Measurements from ENCODE around the gene CDH10. TPM values are rescaled to one million over a fixed set of nuclear protein-coding genes. Genes with fewer than 3 reads are reported as not detected.

CDH10 gene
- polyA plus RNA-seq, 3 donors, result not detected

GRCh38 chr5:24616566-24616965 is 28.2 kb downstream of the CDH10 start:
- H3K27me3 ChIP-seq (ENCODE audit: control insufficient read depth in 2 of 2, insufficient read depth in 2 of 2, low read length in 2 of 2), result no peaks in the 10 kb centered on the region
- H3K9me3 ChIP-seq (replicated peaks in 1 of 2; ENCODE audit: control insufficient read depth in 1 of 2, insufficient read depth in 1 of 2, low read length in 2 of 2), result no peaks in the 10 kb centered on the region
- no peak overlapping the region for H2AFZ ChIP-seq (ENCODE audit: insufficient read depth, low read depth, low read length, poor library complexity, severe bottlenecking)
- intact Hi-C loops (cut with micrococcal nuclease), result no loop called here
- no peak for DNase-seq
- H3K27me3 Mint-ChIP-seq (ENCODE audit: low read depth in 3 of 3), result peaks cover 0 to 2% (median 0%) of the 10 kb centered on the region in 3 donors
- H3K79me2 ChIP-seq (ENCODE audit: insufficient read depth, low read length), result no peaks in the 10 kb centered on the region
- no peak overlapping the region for H3K27ac Mint-ChIP-seq
- no CpG with 5 or more reads among the region's 1 CpG for WGBS (ENCODE audit: insufficient coverage)
- no peak overlapping the region for H3K4me2 ChIP-seq (replicated peaks; ENCODE audit: extremely low read depth, low read length, poor library complexity, severe bottlenecking)
- H3K9ac ChIP-seq (ENCODE audit: insufficient read depth, low read length, poor library complexity, severe bottlenecking), result no peak overlapping the region
- no peaks in the 10 kb centered on the region for H4K20me1 ChIP-seq (ENCODE audit: insufficient read depth, low read length)
- peaks cover 0 to 3% (median 2%) of the 10 kb centered on the region in 7 donors for H3K9me3 Mint-ChIP-seq
- no peak for TF ChIP-seq CTCF (IDR thresholded peaks at IDR 0.05)
- no peaks in the 10 kb centered on the region for H3K36me3 ChIP-seq (replicated peaks in 1 of 2; ENCODE audit: control insufficient read depth in 1 of 2, insufficient read depth in 2 of 2, low read length in 2 of 2)
- H3K36me3 Mint-ChIP-seq, result no peaks in the 10 kb centered on the region
- H3K4me1 ChIP-seq (ENCODE audit: control insufficient read depth in 1 of 2, insufficient read depth in 2 of 2, low read length in 2 of 2), result no peaks in the 10 kb centered on the region
- H3K4me1 Mint-ChIP-seq, result peaks cover 3% of the 10 kb centered on the region
- H3K27ac ChIP-seq (ENCODE audit: low read depth in 1 of 2, low read length in 2 of 2), result no peak overlapping the region
- no peak overlapping the region for H3K4me3 ChIP-seq (replicated peaks in 1 of 3; ENCODE audit: low read depth in 2 of 3, low read length in 3 of 3)
- H3K4me3 Mint-ChIP-seq, result no peak overlapping the region

- Mint-ChIP-seq H3K4me3 (no peak overlapping the region), H3K27me3 (ENCODE audit: low read depth in 3 of 3) (peaks cover 0 to 2% (median 0%) of the 10 kb centered on the region in 3 donors), H3K27ac (no peak overlapping the region), H3K4me1 (peaks cover 3% of the 10 kb centered on the region), H3K9me3 (peaks cover 0 to 3% (median 2%) of the 10 kb centered on the region in 7 donors), H3K36me3 (no peaks in the 10 kb centered on the region)
- H3K4me3 ChIP-seq (replicated peaks in 1 of 3; ENCODE audit: low read depth in 2 of 3, low read length in 3 of 3), result no peak overlapping the region
- H4K20me1 ChIP-seq (ENCODE audit: insufficient read depth, low read length), result no peaks in the 10 kb centered on the region
- intact Hi-C loops (cut with micrococcal nuclease), result no loop called here
- H3K9ac ChIP-seq (ENCODE audit: insufficient read depth, low read length, poor library complexity, severe bottlenecking), result no peak overlapping the region
- no peak for DNase-seq
- no peaks in the 10 kb centered on the region for H3K27me3 ChIP-seq (ENCODE audit: control insufficient read depth in 2 of 2, insufficient read depth in 2 of 2, low read length in 2 of 2)
- no peak overlapping the region for H3K4me2 ChIP-seq (replicated peaks; ENCODE audit: extremely low read depth, low read length, poor library complexity, severe bottlenecking)
- H2AFZ ChIP-seq (ENCODE audit: insufficient read depth, low read depth, low read length, poor library complexity, severe bottlenecking), result no peak overlapping the region
- no peaks in the 10 kb centered on the region for H3K4me1 ChIP-seq (ENCODE audit: control insufficient read depth in 1 of 2, insufficient read depth in 2 of 2, low read length in 2 of 2)
- H3K27ac ChIP-seq (ENCODE audit: low read depth in 1 of 2, low read length in 2 of 2), result no peak overlapping the region
- no CpG with 5 or more reads among the region's 4 CpGs for WGBS (ENCODE audit: insufficient coverage)
- TF ChIP-seq CTCF (IDR thresholded peaks at IDR 0.05), result no peak
- H3K79me2 ChIP-seq (ENCODE audit: insufficient read depth, low read length), result no peaks in the 10 kb centered on the region
- no peaks in the 10 kb centered on the region for H3K9me3 ChIP-seq (replicated peaks in 1 of 2; ENCODE audit: control insufficient read depth in 1 of 2, insufficient read depth in 1 of 2, low read length in 2 of 2)
- H3K36me3 ChIP-seq (replicated peaks in 1 of 2; ENCODE audit: control insufficient read depth in 1 of 2, insufficient read depth in 2 of 2, low read length in 2 of 2), result no peaks in the 10 kb centered on the region
These were observed 29.6 kb downstream of the CDH10 start for GRCh38 chr5:24615159-24615558.
